ENCODE results near the gene AKAP6. TPM values are rescaled to one million over a fixed set of nuclear protein-coding genes. Genes with fewer than 3 reads are reported as not detected.
A peak's percentile ranks its signal among the peaks of the same experiment; 100 is the strongest.

AKAP6 gene
- total RNA-seq, 1 experiment from 2014 or later: 1.9 TPM

GRCh38 chr14:32382704-32383103, 53.6 kb downstream of the AKAP6 start:
- no peak overlapping the region for H3K9ac ChIP-seq (ENCODE audit: low read length)
- POLR2A ChIA-PET: interaction anchor here (0.7 to 1.0 kb wide), 3 partner anchors 12 to 445 kb away, joined by 3 to 5 read pairs (median 4); no protein-coding TSS in a partner anchor
- TF ChIP-seq RAD21 (IDR thresholded peaks at IDR 0.05; ENCODE audit: low read depth) (peak; percentile 73), CTCF (IDR thresholded peaks at IDR 0.05 in 2 of 3, conservative IDR thresholded peaks at IDR 0.05 in 1 of 3; ENCODE audit: borderline replicate concordance in 1 of 3, insufficient read depth in 1 of 3, low read depth in 2 of 3, low read length in 2 of 3) (peak; percentile 24 to 59 (median 47); a peak in 4 of 6 replicates), SP1 (IDR thresholded peaks at IDR 0.05; ENCODE audit: low read depth) (no peak), JUND (IDR thresholded peaks at IDR 0.05) (no peak)

GRCh38 chr14:32383364-32384009, 54.4 kb downstream of the AKAP6 start:
- ChIA-PET RAD21 (ENCODE audit: low non-redundant PET in 1 of 2, low total read pairs in 2 of 2, uncharacterized antibody in 2 of 2, unreplicated experiment in 2 of 2) (interaction anchor here (0.6 to 1.8 kb wide), 4 partner anchors 129 to 449 kb away, joined by 3 to 9 read pairs (median 4); no protein-coding TSS in a partner anchor), POLR2A (interaction anchor here (0.8 to 1.0 kb wide), 2 partner anchors 13 to 446 kb away, joined by 4 to 5 read pairs; no protein-coding TSS in a partner anchor), CTCF (interaction anchor here (0.6 to 2.1 kb wide), 9 partner anchors 8 to 449 kb away, joined by 3 to 19 read pairs (median 5); no protein-coding TSS in a partner anchor)
- no peak overlapping the region for H3K27ac ChIP-seq (ENCODE audit: low read depth, low read length)
- H2AFZ ChIP-seq (ENCODE audit: low read depth, low read length, poor library complexity, severe bottlenecking): no peak overlapping the region
- no peaks in the 10 kb centered on the region for H3K4me1 ChIP-seq (ENCODE audit: control insufficient read depth in 1 of 2, insufficient read depth in 2 of 2, low read length in 2 of 2)
- no peaks in the 10 kb centered on the region for H3K9me3 ChIP-seq (ENCODE audit: control insufficient read depth in 1 of 2, insufficient read depth in 1 of 2, low read depth in 1 of 2, low read length in 2 of 2)
- H3K9ac ChIP-seq (ENCODE audit: low read length): no peak overlapping the region
- H3K4me3 ChIP-seq (replicated peaks in 1 of 2; ENCODE audit: low read depth in 1 of 2, low read length in 2 of 2): no peak overlapping the region
- no peaks in the 10 kb centered on the region for H3K9me2 ChIP-seq (ENCODE audit: insufficient read depth)
- ATAC-seq (no peak), DNase-seq (ENCODE audit: low read depth, low spot score) (no peak)
- intact Hi-C loops (cut with micrococcal nuclease): loop anchor here (2.0 to 5.0 kb wide), 3 partner anchors 131 to 457 kb away; no protein-coding TSS in a partner anchor
- H3K79me2 ChIP-seq (ENCODE audit: insufficient read depth, low read length): no peaks in the 10 kb centered on the region
- no peaks in the 10 kb centered on the region for H3K27me3 ChIP-seq (ENCODE audit: insufficient read depth, low read length)
- H4K20me1 ChIP-seq (ENCODE audit: insufficient read depth): no peaks in the 10 kb centered on the region
- no peaks in the 10 kb centered on the region for H3K36me3 ChIP-seq (ENCODE audit: control insufficient read depth in 1 of 2, insufficient read depth in 2 of 2, low read length in 2 of 2)
- no peak overlapping the region for H3K4me2 ChIP-seq (ENCODE audit: low read length)
- BruUV-seq (replicated peaks): no TSS peak
- TF ChIP-seq RAD21 (IDR thresholded peaks at IDR 0.05; ENCODE audit: low read depth): no peak
- TF ChIP-seq EGR1 (IDR thresholded peaks at IDR 0.05; ENCODE audit: low read depth): no peak
- TF ChIP-seq YY1 (IDR thresholded peaks at IDR 0.05; ENCODE audit: extremely low read depth, insufficient replicate concordance, low read depth, low read length): no peak
- no peak for TF ChIP-seq REST (IDR thresholded peaks at IDR 0.05; ENCODE audit: low read depth)
- no peak for TF ChIP-seq SRF (IDR thresholded peaks at IDR 0.05; ENCODE audit: low read depth)
- no peak for TF ChIP-seq EZH2phosphoT487 (IDR thresholded peaks at IDR 0.05; ENCODE audit: borderline replicate concordance)
- TF ChIP-seq CEBPB (IDR thresholded peaks at IDR 0.05; ENCODE audit: low read depth): no peak
- no peak for TF ChIP-seq TCF7L2 (IDR thresholded peaks at IDR 0.05; ENCODE audit: borderline replicate concordance, extremely low read depth, insufficient read depth, insufficient read length)
- TF ChIP-seq SP1 (IDR thresholded peaks at IDR 0.05; ENCODE audit: low read depth): no peak

More at GRCh38 chr14:32382704-32383103, 53.6 kb downstream of the AKAP6 start:
- intact Hi-C loops (cut with micrococcal nuclease): loop anchor here (1.0 to 5.0 kb wide), 4 partner anchors 130 to 456 kb away; no protein-coding TSS in a partner anchor
- H4K20me1 ChIP-seq (ENCODE audit: insufficient read depth): no peaks in the 10 kb centered on the region
- no peak overlapping the region for H2AFZ ChIP-seq (ENCODE audit: low read depth, low read length, poor library complexity, severe bottlenecking)
- CTCF ChIA-PET: interaction anchor here (0.6 to 2.1 kb wide), 8 partner anchors 9 to 448 kb away, joined by 3 to 19 read pairs (median 6); no protein-coding TSS in a partner anchor
- no peaks in the 10 kb centered on the region for H3K9me3 ChIP-seq (ENCODE audit: control insufficient read depth in 1 of 2, insufficient read depth in 1 of 2, low read depth in 1 of 2, low read length in 2 of 2)
- no peak overlapping the region for H3K4me2 ChIP-seq (ENCODE audit: low read length)
- no TSS peak for BruUV-seq (replicated peaks)
- RAD21 ChIA-PET (ENCODE audit: low non-redundant PET in 1 of 2, low total read pairs in 2 of 2, uncharacterized antibody in 2 of 2, unreplicated experiment in 2 of 2): interaction anchor here (0.6 to 1.8 kb wide), 7 partner anchors 128 to 448 kb away, joined by 3 to 9 read pairs (median 4); no protein-coding TSS in a partner anchor
- H3K27me3 ChIP-seq (ENCODE audit: insufficient read depth, low read length): no peaks in the 10 kb centered on the region
- DNase-seq (ENCODE audit: low read depth, low spot score) (no peak), ATAC-seq (peak; percentile 93)
- no peak overlapping the region for H3K4me3 ChIP-seq (replicated peaks in 1 of 2; ENCODE audit: low read depth in 1 of 2, low read length in 2 of 2)
- no peaks in the 10 kb centered on the region for H3K4me1 ChIP-seq (ENCODE audit: control insufficient read depth in 1 of 2, insufficient read depth in 2 of 2, low read length in 2 of 2)
- no peaks in the 10 kb centered on the region for H3K79me2 ChIP-seq (ENCODE audit: insufficient read depth, low read length)
- no peaks in the 10 kb centered on the region for H3K36me3 ChIP-seq (ENCODE audit: control insufficient read depth in 1 of 2, insufficient read depth in 2 of 2, low read length in 2 of 2)
- H3K27ac ChIP-seq (ENCODE audit: low read depth, low read length): no peak overlapping the region
- H3K9me2 ChIP-seq (ENCODE audit: insufficient read depth): no peaks in the 10 kb centered on the region
